NCI-H1417 treated with DMSO at 0.1 percent for 48 hours (cell line): Measurements from ENCODE around the gene LCN1.

ENCODE experiments used
- DNase-seq: peaks from one replicate; lab custom pipeline; 2025; lab: John Stamatoyannopoulos, UW

LCN1 gene

DNA sequence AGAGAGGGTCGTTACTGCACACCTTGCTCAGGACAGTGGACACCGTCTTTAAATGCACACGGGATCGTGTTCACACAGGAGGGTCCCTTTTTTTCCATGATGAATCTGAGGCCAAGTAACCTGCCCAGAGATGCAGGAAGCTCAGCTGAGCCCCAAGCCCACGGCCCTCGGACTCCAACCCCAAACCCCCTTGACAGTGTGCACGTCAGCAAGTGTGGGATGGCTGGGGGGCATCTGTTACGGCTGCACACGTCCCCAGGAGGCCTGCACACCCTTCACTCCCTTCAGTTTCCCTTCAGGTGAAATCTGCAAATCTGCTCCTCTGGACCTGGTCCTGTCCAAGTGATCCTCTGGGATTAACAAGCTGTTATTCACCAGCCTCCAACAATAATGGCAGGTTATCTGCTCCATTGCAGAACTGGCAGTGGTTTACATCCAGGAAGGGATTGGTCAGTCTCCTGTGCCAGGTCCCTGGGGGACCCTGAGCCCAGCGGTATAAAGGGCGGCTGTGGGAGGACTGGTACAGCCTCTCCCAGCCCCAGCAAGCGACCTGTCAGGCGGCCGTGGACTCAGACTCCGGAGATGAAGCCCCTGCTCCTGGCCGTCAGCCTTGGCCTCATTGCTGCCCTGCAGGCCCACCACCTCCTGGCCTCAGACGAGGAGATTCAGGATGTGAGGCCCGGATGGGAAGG, at the start of gene LCN1:
LCN1 (plus strand) TSS at position 525 of the 692 bp plus-strand sequence; CDS start at position 583, 58 bp downstream.
- no peak for DNase-seq

DNA sequence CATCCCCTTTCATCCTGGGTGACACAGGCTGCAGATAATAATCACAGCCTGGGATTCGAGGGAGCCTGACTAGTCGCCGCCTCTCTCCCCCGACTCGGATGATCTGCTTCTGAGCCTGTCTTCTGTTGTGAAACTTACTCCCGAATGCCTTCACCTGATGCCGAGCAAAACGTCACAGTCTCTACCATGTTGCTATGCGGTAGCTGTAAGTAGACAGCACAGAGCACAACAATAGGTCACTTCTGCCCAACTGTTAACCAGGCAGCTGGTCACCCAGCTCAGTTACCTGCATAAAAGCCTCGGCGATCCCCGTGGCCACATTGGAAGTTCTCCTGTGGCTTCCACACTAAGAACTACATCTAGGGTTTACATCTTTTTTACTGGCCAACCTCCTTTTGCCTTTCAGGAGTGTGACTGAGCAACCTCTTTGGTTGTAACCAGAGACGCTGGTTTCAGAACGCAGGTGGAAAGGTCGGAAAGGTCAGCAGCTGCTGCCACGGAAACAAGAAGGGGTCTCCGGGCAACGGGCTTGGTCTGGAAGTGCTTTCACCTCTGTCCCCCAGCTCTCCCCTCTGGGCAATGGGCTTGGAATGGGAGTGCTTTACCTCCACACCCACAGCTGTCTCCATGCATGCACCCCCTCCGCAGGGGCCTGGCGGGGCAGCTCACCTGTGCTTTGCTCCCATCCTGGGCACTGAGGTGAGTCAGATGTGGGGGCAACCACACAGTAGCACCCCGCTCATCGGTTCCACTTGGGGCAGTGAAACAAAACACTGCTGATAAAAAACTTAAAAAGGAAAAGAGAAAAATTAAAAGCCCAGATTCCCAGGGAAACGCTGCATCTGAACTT, 49.2 kb upstream of the LCN1 start:
- no peak for DNase-seq

DNA sequence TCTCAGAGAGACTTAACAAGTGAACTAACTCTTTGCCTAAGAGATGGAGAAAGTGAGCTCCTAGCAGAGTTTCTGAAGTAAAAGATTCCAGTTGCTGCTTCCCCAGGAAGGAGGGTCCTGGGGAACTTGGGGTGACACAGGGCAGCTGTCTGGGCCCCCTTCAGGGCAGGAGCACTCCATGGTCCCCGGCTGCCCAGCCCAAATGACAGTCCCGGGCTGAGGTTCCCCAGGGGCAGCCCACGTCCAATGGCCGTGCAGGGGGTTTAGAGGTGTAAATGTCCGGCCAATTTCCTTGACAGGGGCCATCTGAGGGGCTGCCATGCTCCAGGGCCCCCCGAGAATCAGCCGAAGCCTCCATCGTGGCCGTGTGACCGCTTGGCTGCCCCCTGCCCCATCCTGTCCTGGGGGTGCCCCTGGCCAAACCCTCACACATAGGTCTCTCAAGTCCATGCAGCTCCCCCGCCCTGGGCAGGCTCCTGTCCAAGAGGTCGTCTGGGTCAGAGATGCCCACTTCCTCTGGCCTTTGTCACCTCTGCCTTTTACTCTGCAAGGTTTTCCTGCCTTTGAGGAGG, 47.2 kb upstream of the LCN1 start:
- DNase-seq, result no peak

DNA sequence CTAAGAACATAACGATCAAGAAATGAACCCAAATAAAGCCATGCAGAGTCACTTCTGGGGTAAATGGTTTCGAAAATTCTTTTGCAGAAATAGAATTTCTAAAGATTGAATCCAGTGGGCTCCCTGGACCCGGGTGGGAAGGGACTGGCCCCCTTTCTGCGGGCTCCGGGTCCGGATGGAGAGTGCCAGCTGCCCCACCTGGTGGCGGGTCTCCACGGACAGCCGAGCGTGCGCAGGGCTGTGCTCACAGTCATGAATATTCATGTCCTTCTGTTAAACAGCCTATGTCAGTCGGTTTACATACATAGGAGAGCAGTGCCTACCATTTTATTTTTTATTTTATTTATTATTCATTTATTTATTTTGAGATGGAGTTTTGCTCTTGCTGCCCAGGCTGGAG, 46.3 kb upstream of the LCN1 start:
- DNase-seq, result no peak

DNA sequence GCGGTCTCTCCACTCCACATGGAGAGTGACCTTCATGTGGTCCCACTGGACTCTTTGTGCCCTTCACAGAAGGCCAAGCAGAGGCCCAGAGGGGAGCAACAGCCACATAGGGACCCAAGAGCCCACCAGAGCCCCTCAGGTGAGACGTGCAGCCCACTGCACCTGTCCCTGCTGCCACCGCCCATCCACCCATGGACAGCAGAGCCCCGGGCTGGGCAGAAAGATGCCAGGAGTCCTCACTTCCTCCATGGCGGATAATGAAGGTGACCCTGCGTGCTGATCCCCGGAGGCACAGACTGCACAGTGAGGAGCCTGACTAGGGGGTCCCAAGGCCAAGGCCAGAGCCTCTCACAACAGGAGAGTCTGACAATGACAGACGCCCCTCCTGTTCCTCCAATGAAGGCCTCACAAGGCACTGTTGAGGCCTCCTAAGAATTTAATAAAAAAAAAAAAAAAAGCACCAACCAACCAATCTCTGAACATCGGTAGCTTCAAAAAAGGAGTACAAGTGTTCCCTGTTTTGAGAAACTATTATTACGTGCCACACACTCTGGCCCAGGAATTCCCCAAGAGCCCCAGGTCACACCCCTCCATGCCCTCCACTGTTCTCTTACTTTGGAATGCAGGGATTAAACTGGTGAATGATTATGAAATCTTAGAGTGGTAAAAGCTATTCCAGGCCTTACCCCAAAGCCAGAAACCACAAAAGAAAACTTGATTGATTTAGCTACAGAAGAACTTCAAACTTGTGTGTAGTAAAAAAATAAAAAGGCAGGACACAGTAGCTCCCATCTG, 44.5 kb upstream of the LCN1 start:
- DNase-seq, result no peak

DNA sequence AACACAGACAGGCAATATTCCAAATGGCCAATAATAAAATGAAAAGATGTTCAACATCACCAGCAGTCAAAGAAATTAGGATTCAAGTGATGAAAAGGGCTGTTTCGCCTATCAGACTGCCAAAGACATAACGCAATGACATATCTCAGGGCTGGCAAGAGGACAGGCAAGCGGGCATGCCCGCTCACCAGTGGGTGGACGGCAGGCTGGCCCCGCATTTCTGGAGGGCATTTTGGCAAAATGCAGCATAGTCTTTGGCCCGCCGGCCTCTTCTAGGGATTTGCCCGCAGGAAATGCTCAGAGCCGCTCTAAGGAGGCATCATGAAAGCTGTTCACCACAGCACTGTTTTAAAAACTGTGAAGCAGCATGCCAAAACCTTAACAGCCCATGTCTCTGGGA, 43.0 kb upstream of the LCN1 start:
- DNase-seq, result no peak

DNA sequence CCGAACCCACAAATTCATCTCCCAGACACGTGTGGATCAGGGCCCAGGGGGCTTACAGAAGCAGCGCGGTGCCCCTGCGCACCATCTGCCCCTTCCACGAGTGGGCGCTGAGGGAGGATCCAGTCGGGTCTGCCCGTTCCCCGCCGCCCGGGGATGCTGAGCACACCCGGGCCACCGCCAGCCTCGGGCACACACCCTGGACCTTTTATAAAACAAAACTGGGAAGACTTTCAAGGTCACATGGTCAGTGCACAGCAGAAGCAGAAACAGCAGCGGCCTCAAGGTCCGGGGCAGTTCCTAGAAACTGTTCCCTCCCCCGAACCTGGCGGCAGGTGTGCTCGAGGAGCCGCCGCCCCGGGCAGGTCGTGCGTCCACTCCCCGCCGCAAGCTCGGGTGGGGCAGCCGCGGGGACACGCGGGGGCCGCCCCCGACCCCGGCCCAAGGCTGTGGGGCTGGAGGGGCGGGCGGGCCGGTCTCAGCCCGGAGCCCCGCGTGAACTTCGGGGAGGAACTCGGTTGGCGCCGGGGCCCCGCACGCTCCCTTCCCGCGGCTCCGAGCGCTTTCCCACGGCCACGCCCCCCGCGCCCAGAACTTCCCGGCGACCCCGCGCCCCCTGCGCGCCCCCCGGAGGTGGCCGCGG, 42.3 kb upstream of the LCN1 start:
- DNase-seq, result no peak

DNA sequence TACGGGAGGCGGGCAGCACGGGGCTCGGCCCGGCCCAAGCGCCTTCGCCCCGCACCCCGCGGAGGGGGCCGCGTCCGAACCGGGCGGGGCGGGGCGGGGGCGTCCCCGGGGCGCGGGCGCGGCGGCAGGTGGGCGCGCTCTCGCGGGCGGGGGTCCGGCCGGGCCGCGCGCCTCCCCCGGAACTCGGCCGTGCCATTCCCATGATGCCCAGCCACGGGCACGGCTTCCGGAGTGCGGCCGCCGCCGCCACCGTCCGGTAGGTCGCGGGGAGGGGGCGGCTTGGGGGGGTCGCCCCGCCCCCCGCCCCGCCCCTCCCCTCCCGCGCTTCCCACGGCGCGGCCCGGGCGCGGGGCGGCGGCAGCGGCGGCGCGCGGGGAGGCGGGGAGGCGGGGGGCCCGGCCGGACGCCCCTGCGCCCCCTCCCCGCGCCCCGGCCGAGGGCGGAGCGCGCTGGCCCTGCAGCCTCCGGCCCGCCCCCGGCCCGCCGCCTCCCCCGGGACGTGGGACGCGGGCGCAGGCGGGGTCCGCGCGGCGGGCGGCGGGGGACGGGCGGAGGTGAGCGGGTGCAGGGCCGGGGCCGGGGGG, 41.7 kb upstream of the LCN1 start, which contains the start of gene PPP1R26:
PPP1R26 (plus strand) TSS at position 314 of the 584 bp plus-strand sequence. CDS start 4,729 bp downstream, outside the sequence.
- DNase-seq, result no peak

DNA sequence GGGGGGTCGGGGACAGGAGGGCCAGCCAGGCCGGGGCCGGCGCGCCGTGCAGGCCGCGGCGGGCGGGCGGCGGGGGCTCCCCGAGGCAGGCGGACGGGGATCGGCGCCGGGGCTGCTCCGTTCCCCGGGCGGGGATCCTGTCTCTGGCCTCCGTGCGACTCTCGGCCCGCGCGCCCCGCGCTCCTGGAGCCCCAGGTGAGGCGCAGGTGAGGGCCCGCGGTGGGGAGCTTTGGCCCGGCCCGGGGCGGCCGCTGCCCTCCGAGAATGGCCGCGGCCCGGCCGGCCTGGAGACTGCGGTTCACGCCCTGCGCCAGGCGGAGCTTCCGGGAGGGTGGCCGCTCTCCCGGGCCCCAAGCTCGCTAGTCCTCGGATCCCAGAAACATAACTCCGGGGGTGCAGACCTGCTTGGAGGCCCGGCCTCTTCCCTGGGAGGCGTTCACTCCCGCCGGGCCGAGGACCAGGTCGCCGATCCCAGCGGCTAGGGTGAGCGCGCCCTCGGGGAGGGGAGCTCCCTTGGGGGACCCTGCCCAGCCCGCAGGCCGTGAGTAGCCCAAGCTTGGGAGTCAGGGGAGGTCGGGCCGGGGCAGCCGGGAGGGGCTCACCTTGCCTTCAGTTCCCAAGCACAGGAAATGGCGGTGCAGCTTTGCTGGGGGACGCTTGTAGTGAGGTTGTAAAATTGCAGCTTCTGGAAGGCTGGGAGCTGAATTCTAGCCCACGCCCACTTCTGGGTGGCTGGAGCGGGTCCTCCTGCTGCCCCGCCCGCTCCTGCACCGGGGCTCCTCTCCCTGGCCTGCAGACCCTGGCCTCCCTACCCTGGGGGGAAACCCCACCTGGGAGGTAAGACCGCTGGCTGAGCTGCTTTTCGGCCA, 40.9 kb upstream of the LCN1 start:
- no peak for DNase-seq

DNA sequence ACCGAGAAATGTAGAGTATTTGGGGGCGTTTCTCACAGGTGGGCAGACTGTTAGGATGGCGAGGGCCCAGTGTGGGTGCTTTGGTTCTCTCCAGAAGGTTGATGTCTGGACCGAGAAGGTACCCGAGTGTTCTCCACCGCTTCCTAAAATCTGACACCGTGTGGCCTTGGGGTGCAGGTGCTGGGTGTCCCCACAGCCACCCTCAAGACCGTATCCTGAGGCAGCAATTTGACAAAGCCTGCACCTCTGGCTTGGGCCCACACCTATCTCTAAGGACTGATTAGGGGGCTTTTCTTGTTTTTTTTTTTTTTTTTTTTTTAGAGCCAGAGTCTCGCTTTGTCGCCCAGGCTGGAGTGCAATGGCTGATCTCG, 40.3 kb upstream of the LCN1 start:
- DNase-seq, result no peak

DNA sequence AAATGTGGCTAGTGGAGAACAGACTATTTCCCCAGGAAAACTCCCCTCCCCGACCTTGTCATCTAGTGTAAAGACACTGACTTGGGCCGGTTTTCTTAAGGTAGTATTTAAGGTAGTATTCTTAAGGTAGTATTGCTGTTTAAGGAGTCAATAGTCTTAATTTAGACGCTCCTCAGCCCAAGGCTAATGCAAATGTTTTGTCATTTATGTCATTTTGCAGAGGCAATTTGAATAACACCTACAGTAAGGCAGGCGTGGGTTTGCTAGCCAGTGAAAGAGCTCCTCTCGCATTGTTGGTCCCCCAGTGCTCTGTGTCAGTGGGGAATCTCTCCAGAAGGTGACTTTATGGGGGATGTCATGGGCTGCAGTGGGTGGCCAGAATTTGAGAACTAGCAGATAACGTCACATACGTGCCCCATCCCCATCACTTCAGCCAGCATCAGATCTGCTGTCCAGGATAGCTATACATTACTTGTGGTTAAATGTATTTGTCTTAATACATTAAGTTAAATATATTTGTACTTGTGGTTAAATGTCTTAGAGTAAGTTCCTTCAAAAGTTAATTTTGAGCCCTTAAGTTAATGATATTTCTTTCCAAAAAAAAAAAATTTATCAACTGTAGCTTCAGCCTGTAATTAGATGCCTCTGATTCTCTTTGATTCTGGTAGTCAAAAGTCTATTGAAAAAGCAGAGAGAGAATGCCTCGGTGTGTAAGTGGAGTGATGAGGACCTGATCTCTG, 39.1 kb upstream of the LCN1 start:
- DNase-seq, result no peak

DNA sequence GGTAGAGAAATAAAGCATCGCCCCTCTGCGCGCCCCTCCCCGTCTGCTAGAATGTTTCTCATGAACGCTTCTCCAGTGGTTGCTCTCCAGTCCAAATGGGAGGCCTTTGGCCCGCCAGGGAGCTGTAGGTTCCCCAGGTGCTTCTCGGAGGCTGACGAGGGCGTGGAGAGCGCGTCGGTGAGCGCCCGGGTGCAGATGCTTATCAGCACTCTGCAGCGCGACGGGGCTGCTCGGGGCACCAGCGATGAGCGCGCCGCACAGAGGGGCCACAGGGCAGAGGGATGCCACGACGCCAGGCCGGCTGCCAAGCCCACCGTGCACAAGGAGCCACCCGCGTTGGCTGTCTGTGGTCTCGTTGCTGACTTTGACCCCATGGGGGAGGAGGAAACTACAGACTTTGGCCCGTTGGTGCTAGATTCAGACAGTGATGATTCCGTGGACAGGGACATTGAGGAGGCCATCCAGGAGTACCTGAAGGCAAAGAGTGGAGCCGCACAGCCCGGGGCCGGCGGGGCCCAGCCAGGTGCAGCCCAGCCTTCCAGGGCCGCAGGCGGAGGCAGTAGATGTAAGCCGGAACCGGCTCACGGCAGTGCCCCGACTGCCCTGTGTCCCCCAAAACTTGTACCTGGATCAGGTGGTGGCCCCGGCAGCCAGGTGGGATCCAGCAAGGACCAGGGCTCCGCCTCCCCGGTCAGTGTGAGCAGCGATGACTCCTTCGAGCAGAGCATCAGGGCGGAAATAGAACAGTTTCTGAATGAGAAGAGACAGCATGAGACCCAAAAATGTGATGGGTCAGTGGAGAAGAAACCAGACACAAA, 36.6 kb upstream of the LCN1 start:
- DNase-seq, result no peak

DNA sequence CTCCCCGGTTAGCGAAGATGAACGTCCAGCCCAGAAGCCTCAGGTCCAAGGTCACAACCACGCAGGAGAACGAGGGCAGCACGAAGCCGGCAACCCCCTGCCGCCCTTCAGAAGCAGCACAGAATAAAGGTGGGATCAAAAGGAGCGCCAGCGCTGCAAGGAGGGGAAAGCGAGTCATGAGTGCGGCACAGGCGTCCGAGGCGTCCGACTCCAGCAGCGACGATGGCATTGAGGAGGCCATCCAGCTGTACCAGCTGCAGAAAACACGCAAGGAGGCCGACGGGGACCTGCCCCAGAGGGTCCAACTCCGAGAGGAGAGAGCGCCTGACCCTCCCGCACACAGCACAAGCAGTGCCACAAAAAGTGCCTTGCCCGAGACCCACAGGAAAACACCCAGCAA, 35.9 kb upstream of the LCN1 start:
- no peak for DNase-seq

DNA sequence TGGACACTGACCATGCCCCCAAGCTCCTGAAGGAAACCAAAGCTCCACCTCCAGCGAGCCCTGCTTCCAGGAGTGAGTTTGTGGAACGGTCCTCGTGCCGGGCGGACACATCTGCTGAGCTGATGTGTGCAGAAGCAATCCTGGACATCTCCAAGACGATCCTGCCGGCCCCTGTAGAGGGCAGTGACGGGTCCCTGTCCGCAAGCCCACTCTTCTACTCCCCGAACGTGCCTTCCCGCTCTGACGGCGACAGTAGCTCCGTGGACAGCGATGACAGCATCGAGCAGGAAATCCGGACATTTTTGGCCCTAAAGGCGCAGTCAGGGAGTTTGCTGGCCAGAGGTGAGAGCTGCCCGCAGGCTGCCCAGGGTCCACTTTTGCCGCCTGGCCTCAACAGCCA, 35.4 kb upstream of the LCN1 start:
- no peak for DNase-seq

DNA sequence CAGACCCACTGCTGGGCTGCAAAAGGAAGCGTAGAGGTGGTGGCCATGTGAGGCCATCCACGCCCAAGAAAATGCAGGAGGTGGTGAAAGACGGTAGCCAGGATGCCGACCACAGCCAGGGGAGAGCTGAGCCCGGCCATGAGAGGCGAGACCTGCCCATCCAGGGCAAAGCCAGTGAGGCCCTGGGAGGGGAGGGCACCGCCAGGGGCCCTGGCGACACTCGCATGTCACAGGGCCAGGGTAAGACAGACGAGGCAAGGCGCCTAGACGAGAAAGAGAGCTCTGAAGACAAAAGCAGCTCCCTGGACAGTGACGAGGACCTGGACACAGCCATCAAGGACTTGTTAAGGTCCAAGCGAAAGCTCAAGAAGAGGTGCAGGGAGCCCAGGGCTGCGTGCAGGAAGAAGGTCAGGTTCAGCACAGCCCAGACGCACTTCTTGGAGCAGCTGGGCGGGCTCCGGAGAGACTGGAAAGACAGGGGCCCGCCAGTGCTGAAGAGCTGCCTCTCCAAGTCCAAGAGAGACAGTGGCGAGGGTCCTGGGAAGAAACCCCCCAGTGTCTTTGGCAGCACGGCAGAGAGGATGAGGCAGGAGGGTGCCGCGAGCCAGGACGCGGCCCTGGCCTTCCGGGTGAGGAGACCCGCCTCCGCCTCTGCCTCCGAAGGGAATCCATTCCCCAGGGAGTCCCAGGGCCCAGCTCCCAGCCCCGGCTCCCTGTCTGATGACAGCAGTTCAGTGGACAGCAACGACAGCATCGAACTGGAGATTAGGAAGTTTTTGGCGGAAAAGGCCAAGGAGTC, 34.8 kb upstream of the LCN1 start:
- no peak for DNase-seq

DNA sequence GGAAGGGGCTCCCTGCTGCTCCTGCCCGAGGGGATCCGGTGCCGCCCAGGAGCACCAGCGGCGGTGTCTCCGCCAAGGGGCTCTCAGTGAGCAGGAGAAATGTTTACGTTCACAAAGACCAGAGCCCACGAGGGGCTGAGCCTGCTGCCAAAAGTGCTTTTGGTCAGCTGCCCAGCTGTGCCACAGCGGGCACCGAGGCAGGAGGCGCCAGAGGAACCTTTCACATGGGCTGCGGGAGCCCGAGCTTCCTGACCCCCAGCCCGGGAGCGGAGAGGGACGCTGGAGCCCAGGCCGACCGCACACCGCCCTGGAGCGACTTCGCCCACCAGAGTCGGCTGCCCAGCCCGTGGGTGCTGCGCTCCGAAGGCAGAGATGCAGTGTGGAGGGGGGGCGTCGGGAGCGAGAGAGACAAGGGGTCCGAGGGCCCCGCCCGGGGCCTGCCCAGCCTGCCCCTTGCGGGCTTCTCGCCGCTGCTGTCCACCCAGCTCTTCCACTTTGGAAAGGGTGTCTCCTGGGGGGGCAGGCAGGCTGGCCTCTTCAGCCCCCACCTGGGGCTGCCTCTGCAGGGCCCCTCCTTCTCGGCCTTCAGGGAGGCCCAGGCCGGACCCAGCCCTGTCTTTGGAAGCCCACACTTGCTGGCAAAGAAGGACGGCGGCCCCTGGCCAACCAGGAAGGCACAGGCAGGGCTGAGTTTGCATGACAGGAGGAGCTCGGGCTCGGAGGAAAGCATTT, 33.8 kb upstream of the LCN1 start:
- DNase-seq, result no peak

DNA sequence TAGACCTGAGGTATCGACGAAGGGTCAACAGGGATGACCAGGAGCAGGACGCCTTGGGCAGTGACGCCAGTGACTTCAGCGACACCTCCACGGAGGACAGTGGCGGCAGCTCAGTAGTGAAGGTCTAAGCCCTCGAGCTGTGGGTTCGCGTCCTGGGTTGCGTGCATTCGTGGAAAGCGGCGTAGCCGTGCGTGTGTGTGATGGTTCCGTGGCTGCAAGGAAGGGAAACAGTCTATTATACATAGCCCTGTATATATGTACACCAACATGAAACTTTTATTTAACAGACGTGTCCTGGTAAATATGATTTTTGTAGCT, 33.3 kb upstream of the LCN1 start:
- no peak for DNase-seq
